Vagina (tissue), 2 donors: ENCODE results near the gene CKAP4.

Source experiments
- POLR2A ChIP-seq, 2 donors: fragments of 450-650 bp; IDR thresholded peaks; one replicate each; pipeline ENCODE4 v1.6.1; 2017; ENCODE audit warnings: antibody characterized with exemption in 2 of 2, mild to moderate bottlenecking in 2 of 2, moderate library complexity in 2 of 2
- TF ChIP-seq, protein P1 (sequence below), 3 experiments: fragments of 450-650 bp in 2 of 3; fragments of 200-600 bp in 1 of 3; sonication (generic) in 1 of 3; IDR thresholded peaks; one replicate each; pipeline ENCODE4 v1.5.1; 2017 to 2019; ENCODE audit warnings: antibody characterized with exemption in 3 of 3, mild to moderate bottlenecking in 2 of 3, moderate library complexity in 2 of 3

DNA sequence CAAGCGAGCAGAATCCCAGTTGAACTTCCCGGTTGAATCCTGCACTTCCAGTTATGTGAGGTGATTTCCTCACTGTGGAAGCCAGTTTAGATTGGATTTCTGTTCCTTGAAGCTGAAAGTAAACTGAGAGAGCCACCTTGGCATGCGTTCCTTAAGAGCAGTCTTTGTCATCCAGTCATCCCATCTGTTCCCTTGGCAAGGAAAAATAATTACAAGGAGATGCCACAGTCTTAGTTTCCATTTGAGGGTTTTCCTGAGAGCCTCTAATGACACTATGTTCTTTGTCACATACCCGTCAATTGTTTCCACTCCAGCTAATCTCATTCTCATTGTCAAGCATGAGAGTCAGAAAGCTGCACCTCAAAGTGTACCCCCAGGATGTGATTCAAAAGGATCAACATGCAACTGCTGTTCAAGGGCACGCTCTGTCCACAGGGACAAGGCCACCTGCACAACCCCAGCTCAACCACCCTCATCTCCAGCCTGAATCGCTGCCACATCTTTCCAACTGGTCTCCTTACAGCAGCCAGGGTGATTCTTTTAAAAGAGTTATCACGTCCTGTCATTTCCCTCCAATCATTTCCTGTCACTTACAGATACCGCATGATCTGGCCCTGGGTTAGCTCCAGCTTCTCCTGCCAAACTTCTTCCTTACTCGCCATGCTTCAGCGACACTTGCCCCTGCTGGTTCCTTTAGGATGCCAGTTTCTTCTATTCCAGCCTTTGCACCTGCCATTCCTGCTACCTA, 36.7 kb upstream of the CKAP4 start:
- TF ChIP-seq, protein P1, sequence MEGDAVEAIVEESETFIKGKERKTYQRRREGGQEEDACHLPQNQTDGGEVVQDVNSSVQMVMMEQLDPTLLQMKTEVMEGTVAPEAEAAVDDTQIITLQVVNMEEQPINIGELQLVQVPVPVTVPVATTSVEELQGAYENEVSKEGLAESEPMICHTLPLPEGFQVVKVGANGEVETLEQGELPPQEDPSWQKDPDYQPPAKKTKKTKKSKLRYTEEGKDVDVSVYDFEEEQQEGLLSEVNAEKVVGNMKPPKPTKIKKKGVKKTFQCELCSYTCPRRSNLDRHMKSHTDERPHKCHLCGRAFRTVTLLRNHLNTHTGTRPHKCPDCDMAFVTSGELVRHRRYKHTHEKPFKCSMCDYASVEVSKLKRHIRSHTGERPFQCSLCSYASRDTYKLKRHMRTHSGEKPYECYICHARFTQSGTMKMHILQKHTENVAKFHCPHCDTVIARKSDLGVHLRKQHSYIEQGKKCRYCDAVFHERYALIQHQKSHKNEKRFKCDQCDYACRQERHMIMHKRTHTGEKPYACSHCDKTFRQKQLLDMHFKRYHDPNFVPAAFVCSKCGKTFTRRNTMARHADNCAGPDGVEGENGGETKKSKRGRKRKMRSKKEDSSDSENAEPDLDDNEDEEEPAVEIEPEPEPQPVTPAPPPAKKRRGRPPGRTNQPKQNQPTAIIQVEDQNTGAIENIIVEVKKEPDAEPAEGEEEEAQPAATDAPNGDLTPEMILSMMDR (IDR thresholded peaks at IDR 0.05) = no peak
- no peak for TF ChIP-seq POLR2A (IDR thresholded peaks at IDR 0.05)
